ENCODE results near the gene NSMF.

The NSMF gene

DNA sequence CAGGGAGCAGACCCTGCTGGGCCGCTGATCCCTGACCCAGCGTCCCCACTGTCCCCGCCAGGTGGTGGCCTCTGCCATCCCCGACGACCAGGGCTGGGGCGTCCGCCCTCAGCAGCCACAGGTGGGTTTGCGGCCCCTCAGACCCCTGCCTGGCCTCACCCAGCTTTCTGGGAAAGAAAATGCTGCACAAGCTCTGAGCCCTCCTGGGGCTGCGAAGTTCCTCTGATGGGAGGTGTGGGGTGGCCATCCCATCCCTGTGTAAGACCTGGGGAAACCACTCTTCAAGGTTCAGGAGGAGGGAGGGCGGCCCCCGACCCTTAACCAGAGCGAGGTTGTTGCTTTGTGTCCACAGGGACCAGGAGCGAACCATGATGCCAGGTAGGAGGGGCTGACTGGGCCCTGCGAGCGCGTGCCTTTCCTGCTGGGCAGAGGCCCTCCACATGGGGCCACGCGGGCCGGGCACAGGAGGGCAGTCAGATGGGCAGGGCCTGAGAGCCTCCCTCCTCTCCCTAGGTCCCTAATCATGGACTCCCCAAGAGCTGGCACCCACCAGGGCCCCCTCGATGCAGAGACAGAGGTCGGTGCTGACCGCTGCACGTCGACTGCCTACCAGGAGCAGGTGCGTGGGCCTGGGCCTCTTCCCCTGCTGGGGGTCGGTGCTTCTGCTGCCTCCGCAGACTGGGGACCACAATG is 28.3 kb downstream of the NSMF start:
- DNase-seq (ENCODE audit: low read depth in 2 of 2), result no peak

DNA sequence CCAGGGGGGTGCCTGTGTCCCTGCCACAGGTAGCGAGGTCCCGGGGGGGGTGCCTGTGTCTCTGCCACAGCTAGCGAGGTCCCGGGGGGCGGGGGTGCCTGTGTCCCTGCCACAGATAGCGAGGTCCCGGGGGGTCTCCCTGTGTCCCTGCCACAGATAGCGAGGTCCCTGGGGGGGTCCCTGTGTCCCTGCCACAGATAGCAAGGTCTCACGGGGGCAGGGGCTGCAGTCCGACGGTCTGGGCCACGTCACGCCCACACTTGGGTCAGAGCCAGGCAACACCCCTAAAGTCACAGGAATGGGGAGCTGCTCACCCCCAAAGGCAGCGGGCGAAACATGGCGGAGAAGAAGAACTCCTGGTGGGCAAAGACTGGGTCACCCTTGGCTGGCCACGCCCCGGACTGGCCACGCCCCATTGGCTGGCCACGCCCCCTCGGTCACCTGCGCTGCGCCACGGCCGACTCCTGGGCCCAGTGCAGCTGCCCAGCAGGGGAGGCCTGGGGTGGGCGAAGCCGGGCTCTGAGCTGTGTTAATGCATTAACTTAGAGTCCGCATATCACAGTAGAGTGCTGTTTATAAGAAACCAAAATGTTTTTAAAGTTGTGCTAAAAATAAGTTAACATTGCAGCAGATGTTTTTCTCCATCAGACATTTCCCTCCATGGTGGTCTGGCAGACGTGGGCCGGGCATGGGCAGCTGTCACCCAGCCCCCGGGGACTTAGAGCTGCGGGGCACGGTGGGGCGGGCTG is 29.0 kb downstream of the NSMF start:
- DNase-seq (ENCODE audit: low read depth in 2 of 2), result no peak

DNA sequence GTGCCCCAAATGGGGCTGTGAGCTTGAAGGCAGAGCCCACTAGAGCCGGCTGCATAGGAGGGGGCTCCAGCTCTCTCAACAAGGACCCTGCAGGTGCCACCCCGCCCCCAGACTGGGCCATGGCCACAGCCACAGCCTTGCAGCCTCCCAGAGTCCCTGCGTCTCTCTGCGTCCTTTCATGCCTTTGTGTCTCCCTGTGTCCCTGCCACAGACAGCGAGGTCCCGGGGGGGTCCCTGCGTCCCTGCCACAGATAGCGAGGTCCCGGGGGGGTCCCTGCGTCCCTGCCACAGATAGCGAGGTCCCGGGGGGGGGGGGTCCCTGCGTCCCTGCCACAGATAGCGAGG is 29.6 kb downstream of the NSMF start:
- no peak for DNase-seq (ENCODE audit: low read depth in 2 of 2)

DNA sequence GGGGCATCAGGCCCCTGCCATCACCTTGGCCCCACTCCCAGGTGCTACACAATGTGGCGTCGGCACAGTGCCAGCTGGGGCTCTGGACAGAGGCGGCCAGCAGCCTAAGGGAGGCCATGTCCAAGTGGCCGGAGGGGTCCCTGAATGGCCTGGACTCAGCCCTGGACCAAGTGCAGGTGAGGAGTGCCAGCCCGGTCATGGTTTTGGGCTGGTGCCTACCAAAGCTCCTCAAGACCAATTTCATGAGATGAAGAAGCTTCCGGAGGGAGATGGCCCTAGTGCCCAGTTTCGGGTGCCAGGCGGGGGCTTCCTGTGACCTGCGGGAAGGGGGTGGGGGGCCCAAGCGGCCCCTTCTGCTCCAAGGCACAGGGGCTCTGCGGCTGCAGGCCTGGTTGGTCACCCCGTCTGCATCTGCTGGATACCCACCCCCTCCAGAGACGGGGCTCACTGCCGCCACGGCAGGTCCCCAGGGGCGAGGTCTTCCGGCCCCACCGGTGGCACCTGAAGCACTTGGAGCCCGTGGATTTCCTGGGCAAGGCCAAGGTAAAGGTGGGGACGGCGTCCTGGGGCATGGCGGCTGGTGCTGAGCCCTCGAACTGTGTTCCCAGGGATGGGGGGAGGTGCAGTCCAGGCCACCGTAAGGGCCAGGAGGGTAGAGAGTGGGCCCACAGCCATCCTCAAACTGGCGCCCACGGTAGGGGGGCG is 30.1 kb downstream of the NSMF start:
- DNase-seq (ENCODE audit: low read depth in 2 of 2), result no peak

DNA sequence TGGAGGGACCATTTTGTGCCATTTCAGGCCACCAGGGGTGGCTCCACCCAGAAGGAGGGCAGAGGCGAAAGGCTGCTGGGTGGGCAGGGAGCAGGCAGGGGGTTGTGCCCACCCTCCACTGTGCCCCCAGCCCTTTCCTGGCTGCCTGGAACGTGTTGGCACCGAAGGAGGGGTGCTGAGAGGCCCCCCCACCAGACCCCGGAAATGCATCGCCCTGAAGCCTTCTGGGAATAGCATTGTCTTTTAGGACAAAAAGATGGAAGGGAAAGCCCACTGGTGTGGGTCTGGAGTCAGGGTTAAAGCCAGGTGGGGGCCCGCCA is 30.9 kb downstream of the NSMF start:
- DNase-seq (ENCODE audit: low read depth in 2 of 2), result no peak

DNA sequence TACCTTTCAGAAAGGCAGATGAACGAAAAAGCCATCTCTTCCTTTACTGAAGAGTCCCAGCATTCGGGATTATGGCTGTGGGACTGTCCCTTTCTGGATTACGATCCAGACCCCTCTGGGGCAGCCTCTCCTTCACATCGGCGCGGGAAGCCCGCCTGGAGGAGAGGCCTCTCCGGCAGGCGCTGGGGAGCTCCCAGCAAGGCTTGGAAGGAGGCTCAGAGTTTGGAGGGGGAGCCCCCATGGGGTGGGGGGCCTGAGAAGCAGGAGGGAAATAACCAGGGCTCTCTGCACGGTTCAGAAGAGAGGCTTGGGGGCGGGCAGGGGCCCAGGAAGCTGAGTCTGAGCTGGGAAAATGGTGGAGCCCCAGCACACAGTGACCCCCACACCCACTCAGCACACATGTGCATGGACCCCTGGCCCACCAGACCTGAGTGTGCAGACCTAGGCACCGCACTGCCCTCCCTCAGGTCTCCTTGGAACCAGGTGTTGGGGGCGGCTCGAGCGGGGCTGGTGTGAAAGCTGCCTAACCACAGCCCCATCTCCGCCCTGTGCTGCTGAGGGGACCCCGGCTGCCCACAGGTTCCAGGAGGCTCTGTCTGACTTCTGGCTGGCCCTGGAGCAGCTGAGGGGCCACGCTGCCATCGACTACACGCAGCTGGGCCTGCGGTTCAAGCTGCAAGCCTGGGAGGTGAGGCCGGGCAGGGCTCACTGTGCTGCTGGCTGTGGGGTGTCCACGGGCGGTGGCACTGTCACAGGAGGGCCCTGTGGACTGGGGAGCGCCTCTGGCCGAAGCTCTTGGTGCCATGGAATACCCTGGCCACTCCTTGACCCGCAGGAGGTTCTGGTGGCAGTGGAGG is 31.5 kb downstream of the NSMF start:
- no peak for DNase-seq (ENCODE audit: low read depth in 2 of 2)

DNA sequence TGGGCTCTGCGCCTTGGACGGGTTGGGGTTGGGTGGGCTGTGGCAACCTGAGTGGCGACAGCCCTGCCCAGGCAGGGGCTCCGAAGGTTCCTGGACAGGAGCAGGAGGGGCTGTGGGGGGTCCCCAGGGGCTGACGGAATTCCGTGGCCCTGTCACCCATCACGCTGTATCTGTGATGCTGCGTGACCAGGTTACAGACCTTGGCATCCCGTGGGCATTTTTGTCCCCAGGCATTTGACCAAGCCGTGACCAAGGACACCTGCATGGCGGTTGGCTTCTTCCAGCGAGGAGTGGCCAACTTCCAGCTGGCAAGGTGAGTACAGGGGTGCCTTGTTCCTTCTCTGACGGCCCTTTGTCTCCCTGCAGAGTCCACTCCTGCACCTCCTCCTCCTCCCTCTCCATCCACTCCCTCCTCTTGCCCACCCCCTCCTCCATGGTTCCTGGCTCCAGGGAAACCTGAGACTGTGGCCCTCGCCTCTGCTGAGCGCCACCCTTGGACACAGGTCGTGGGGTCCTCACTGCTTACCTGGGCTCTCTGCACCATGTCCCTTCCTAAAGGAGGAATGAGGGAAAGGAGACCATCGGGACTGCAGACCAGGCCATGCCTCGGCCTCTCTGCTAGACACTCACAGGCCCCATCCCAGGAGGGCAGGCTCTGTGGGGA is 33.0 kb downstream of the NSMF start:
- no peak for DNase-seq (ENCODE audit: low read depth in 2 of 2)

DNA sequence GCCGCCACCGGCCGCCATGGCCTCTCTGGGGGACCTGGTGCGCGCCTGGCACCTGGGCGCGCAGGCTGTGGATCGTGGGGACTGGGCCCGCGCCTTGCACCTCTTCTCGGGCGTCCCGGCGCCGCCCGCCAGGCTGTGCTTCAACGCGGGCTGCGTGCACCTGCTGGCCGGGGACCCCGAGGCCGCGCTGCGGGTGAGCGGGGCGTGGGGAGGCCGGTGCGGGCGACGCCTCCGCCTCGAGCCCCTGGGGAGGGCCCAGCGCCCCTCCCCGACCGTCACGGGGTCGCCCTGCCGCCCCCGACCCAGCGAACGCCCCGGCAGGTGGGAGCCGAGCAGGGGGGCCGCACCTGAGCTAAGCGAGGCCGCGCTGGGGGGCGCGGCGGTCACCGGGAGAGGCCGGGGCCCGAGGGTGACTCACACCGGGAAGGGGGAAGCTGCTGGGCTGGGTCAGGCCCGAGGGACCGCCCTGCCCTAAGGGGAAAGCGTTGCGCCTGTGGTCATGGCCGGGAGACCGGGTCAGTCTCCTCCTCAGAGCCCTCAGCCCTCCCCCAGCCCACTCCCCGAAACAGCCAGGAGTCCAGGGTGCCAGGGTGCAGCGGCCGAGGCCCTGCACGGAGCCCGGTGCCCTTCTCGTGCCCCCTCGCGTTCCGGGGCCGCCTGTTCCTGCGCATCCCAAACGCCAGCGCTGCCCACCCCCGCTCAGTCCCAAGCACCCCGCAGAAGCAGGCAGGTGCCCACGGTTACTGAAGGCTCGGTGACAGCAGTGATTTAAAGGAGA is 35.4 kb downstream of the NSMF start:
- no peak for DNase-seq (ENCODE audit: low read depth in 2 of 2)

DNA sequence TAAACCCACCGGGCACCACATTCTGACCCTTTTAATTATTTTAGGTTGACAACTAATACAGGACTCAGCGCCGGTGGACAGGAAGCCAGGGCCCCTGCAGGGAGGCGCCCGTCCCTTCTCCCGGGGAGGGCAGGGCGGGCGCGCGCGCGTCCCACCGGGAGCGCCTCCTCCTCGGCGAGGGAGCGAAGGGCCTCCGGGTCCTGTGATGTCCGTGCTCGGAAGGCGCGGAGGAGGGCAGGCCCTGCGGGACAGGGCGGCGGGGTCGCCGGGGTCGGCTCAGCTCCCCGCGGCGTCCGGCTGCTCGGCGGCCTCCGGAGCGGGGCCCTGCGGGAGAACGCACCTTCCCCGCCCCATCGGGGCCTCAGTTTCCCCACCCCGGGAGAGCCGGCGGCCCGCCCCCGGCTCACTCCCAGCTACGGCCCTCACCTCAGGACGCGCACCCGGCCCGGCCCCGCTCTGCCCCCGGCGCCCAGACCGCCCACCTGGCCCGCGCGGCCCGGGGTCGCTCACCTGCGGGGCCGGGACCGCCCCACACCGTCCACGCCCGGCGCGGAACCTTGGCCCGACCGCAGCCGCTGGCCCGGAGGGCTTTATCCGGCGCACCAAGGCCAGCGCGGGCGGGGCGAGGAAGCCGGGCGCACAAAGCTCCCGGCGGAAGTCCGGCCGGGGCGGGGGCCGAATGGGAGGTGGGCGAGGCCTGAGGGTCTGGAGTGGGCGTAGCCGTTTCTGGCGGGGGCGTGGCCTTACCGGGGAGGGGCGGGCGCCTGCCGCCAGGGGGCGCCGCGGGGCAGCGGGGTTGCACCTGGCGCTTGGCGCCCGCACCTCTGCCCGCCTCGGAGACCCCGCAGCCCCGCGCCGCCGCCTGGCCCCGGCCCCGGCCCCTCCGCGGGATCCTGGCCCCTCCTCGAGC is 36.3 kb downstream of the NSMF start, which contains the start of the genes EXD3 and NOXA1:
TSS of gene EXD3 (minus strand) at position 559 of the 910 bp plus-strand sequence. CDS start 27,805 bp downstream, outside the sequence.
TSS of gene NOXA1 (plus strand) at position 790 of the 910 bp plus-strand sequence. CDS start 137 bp downstream, outside the sequence.
- DNase-seq (ENCODE audit: low read depth in 2 of 2), result peak; percentile 80

DNA sequence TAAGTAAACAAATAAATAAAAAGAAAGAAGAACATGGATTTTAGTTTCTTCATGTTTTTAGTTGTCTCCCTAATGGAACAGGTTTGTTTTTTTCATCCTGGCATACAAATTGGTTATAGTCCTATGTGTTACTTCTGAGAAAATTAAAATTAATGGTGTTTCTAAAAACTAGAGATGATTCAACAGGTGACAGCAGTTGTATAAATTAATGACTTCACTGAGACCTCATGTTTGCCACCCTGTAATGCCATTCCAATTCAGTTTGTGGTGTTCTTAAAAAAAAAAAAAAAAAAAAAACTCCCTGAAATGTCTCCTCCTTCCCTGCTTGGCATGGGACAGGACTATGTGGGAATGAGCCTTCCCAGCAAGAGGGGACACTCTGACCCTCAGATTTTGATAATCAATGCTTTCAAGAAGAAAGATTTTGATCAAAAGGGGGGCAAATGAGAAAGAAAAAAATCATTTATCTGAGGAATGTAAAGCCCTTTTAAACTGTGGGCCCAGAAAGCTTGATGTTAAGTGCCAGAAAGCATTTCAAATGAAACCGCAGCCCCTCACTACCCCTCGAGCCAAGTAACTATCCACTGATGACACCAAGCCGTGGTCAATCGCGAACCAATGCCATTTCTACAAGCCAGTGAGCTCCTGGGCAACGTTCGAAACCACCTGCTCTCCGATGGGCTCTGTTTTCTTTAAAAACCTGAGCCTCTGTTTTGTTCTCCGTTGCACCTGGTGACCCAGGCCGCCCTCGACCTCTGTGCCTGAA is 37.1 kb downstream of the NSMF start:
- DNase-seq (ENCODE audit: low read depth in 2 of 2), result no peak

DNA sequence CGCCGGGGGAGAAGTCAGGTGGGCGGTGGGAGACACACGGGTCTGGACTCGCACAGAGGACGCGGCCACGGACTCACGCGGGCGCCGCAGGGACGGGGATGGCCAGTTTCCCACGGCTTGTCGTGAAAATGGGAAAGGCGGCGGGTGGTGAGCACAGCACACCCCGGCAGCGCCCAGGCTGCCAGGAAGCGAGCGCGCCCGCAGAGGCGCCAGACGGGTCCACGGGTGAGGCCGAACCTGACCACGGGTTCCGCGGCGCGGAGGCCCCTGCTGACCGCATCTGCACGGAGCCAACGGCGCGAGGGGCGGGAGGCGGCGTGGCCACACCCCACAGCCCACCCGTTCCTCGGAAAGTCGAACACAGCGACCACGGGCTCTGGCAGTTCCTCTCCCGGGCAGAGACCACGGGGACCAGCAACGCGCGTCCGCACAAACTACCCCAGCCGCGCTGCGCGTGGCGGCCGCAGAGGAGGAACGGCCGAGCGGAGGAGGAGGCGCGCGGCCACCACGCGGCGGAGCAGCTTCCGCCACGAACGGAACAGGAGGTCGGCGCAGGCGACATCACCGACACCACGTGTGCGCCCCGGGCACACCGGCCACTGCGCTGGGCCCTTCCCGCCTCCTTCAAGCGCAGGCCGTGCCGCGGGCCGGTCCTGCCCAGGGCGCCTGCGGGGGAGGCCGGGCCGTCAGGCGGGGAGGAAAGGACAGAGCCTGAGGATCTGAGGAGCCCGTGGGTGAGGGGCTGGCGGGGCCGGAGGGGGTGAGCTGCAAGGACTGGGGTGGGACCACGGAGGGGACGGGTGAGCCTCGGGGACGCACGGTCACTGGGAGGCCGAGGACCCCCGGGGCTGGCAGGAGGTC is 41.7 kb downstream of the NSMF start:
- DNase-seq (ENCODE audit: low read depth in 2 of 2), result no peak

DNA sequence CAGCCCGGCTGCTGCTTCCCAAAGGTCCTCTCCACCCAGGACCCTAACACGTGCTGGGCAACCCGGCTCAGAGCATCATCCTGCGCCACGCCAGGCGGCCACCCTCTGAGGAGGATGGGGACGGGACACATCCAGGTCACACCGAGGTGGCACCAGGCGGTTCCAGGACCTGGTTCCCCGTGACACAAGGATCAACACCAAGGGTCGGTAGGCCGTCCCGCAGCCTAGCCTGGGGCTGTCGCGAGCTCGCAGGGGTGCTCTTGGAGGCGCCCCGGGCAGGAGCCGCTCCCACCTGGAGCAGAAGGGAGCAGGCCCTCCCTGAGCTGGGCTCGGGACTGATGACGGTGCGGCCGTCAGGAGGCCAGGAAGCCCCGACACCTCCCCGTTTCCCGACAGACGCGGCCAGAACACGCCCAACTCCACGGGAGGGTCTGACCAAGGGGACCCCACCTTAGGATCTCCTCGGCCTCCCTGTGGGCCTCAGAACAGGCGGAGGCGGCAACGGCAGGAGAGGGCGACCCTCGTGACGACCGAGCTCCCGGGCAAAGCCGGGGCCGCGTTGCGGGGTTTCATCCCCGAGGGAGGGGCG is 42.5 kb downstream of the NSMF start:
- no peak for DNase-seq (ENCODE audit: low read depth in 2 of 2)

DNA sequence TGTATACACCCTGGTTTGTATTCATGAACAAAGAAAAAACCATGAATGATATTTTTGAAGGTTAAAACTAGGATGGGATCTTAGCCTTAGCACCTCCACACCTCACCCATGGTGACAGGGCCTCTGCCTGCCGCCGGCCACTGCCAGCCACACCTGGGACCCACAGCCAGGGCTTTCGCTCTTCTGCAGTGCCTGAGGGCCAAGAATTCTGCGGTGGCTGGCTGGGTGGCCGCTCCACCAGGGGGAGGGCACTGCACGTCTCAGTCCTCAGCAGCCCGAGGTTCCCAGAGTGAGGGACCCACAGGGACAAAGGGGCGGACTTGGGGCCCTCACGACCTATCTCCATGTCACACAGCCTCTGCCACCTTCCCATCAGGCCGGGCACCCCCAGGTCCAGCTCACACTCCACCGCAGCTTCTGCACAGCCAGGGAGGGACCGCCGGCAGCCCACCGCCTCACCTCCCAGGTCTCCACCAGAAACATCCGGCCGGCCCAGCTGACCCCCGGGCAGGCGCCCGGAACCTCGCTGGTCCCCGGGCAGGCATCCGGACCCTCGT is 43.0 kb downstream of the NSMF start:
- DNase-seq (ENCODE audit: low read depth in 2 of 2), result no peak

DNA sequence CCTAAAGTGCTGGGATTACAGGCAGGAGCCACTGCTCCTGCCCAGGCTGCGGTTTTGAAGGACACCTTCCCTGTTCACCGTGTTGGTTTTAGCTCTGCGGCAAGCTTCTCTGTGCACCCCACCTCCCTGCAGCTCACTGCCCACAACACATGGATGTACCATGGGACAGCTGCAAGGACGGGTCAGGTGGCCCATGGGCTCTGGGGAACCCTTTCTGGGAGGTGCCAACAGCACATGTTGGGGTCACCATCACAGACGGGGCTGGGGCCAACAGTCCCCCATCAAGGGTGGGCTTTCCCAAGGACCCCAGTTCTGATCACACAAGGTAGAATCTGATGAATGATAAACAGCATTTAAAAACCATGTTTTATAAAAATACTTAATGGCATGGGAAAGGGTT is 43.7 kb downstream of the NSMF start:
- no peak for DNase-seq (ENCODE audit: low read depth in 2 of 2)

DNA sequence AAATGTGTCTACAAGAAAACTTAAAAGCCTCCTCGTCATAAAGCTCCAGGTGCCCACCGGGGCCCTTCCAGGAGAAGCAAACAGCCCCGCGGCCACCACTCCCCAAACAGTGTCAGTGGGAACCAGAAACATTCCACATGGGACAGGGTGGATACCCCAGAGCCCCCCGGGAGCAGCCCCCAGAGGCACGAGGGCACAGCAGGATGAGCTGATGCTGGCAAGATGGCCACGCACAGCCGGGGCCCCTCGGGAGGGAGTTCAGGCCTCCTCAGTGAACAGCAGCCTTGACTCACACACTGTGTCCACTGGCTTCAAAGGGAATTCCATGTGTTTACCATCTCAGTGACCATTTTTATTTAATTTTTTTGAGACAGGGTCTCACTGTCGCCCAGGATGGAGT is 46.7 kb downstream of the NSMF start:
- DNase-seq (ENCODE audit: low read depth in 2 of 2), result no peak

DNA sequence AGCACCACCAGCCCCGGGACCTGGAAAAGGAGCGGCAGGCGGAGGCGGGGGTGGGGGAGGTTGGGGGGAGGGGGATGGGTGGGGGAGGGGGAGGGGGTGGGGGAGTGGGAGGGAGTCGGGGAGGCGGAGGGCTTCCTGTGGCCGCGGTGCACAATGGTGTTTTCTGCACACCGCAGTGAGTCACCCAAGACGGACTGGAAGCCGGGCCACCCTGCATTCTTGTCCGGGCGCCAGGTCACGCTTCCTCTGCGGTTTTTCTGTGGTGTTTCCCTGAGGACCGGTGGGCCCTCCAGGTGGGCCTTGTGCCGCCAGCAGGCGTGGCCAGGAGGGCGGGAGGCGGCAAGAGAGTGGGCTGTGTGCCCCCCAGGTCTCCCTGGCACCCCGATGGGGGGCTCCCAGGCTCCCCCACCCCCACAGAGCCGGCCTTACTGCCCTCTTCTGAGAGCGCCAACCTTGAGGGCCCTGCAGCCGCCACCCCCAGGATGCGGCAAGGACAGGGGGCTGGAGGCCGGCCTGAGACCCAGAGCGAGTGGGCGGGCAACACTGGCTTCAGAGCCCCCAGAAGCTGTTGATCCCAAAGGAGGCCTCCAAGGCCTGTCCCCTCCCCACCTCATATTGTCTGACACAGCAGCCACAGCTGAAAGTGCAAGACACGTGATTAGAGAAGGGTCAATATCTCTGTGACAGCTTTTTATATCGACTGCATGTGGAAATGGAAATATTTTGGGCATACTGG is 47.3 kb downstream of the NSMF start:
- DNase-seq (ENCODE audit: low read depth in 2 of 2), result peak; percentile 40 to 49
